ENCODE data around the gene ZFYVE9. TPM values are rescaled to one million over a fixed set of nuclear protein-coding genes. Genes with fewer than 3 reads are reported as not detected.

Gene ZFYVE9
- total and polyA plus RNA-seq, 2 of the 13 experiments (the other 11 are each of a cell fraction or from before 2014, with no cell fraction given): 9.2 to 19.8 TPM

GRCh38 chr1:52325786-52326185 is 183.9 kb downstream of the ZFYVE9 start:
- no peaks in the 10 kb centered on the region for H3K79me2 ChIP-seq (ENCODE audit: insufficient read depth, low read length)
- in situ Hi-C loops (cut with HindIII; ENCODE audit: extremely low pct_ligation_motif_present, low pct_unique_long_range_greater_than_20kb): no loop called here
- no peak for ATAC-seq
- no peak for TF ChIP-seq RERE (CRISPR knock-in tag; IDR thresholded peaks at IDR 0.05; ENCODE audit: low read depth)
- no peak for TF ChIP-seq ZMYM3 (CRISPR knock-in tag; IDR thresholded peaks at IDR 0.05)
- TF ChIP-seq RFXANK (CRISPR knock-in tag; IDR thresholded peaks at IDR 0.05): no peak
- TF ChIP-seq ZBTB46 (CRISPR knock-in tag; IDR thresholded peaks at IDR 0.05; ENCODE audit: borderline replicate concordance): no peak
- no peak for TF ChIP-seq TRIM24 (CRISPR knock-in tag; IDR thresholded peaks at IDR 0.05)
- no peak for TF ChIP-seq ZNF235 (CRISPR knock-in tag; IDR thresholded peaks at IDR 0.05; ENCODE audit: borderline replicate concordance)
- TF ChIP-seq, protein P1, sequence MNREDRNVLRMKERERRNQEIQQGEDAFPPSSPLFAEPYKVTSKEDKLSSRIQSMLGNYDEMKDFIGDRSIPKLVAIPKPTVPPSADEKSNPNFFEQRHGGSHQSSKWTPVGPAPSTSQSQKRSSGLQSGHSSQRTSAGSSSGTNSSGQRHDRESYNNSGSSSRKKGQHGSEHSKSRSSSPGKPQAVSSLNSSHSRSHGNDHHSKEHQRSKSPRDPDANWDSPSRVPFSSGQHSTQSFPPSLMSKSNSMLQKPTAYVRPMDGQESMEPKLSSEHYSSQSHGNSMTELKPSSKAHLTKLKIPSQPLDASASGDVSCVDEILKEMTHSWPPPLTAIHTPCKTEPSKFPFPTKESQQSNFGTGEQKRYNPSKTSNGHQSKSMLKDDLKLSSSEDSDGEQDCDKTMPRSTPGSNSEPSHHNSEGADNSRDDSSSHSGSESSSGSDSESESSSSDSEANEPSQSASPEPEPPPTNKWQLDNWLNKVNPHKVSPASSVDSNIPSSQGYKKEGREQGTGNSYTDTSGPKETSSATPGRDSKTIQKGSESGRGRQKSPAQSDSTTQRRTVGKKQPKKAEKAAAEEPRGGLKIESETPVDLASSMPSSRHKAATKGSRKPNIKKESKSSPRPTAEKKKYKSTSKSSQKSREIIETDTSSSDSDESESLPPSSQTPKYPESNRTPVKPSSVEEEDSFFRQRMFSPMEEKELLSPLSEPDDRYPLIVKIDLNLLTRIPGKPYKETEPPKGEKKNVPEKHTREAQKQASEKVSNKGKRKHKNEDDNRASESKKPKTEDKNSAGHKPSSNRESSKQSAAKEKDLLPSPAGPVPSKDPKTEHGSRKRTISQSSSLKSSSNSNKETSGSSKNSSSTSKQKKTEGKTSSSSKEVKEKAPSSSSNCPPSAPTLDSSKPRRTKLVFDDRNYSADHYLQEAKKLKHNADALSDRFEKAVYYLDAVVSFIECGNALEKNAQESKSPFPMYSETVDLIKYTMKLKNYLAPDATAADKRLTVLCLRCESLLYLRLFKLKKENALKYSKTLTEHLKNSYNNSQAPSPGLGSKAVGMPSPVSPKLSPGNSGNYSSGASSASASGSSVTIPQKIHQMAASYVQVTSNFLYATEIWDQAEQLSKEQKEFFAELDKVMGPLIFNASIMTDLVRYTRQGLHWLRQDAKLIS (CRISPR knock-in tag; IDR thresholded peaks at IDR 0.05): no peak
- TF ChIP-seq ZNF614 (CRISPR knock-in tag; IDR thresholded peaks at IDR 0.05; ENCODE audit: borderline replicate concordance): no peak
- no peak for TF ChIP-seq FOXJ3 (CRISPR knock-in tag; IDR thresholded peaks at IDR 0.05; ENCODE audit: borderline replicate concordance)
- TF ChIP-seq, protein P2, sequence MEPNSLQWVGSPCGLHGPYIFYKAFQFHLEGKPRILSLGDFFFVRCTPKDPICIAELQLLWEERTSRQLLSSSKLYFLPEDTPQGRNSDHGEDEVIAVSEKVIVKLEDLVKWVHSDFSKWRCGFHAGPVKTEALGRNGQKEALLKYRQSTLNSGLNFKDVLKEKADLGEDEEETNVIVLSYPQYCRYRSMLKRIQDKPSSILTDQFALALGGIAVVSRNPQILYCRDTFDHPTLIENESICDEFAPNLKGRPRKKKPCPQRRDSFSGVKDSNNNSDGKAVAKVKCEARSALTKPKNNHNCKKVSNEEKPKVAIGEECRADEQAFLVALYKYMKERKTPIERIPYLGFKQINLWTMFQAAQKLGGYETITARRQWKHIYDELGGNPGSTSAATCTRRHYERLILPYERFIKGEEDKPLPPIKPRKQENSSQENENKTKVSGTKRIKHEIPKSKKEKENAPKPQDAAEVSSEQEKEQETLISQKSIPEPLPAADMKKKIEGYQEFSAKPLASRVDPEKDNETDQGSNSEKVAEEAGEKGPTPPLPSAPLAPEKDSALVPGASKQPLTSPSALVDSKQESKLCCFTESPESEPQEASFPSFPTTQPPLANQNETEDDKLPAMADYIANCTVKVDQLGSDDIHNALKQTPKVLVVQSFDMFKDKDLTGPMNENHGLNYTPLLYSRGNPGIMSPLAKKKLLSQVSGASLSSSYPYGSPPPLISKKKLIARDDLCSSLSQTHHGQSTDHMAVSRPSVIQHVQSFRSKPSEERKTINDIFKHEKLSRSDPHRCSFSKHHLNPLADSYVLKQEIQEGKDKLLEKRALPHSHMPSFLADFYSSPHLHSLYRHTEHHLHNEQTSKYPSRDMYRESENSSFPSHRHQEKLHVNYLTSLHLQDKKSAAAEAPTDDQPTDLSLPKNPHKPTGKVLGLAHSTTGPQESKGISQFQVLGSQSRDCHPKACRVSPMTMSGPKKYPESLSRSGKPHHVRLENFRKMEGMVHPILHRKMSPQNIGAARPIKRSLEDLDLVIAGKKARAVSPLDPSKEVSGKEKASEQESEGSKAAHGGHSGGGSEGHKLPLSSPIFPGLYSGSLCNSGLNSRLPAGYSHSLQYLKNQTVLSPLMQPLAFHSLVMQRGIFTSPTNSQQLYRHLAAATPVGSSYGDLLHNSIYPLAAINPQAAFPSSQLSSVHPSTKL (CRISPR knock-in tag; IDR thresholded peaks at IDR 0.05): no peak

More at GRCh38 chr1:52325786-52326185, 183.9 kb downstream of the ZFYVE9 start:
- H3K36me3 ChIP-seq (replicated peaks in 1 of 2; ENCODE audit: control insufficient read depth in 1 of 2, insufficient read depth in 2 of 2, low read length in 2 of 2): no peaks in the 10 kb centered on the region
- no peak overlapping the region for H3K4me2 ChIP-seq (ENCODE audit: low read depth, low read length)
- peaks cover 17% of the 10 kb centered on the region for H3K4me1 ChIP-seq (ENCODE audit: insufficient read depth, low read length)
- POLR2A ChIA-PET: no interaction called here
- no peaks in the 10 kb centered on the region for H4K20me1 ChIP-seq (ENCODE audit: insufficient read depth, low read length)
- no peak overlapping the region for H3K9ac ChIP-seq (ENCODE audit: insufficient read depth, low read depth, low read length)
- BruUV-seq (replicated peaks): no TSS peak
- H3K4me3 ChIP-seq (replicated peaks in 1 of 3; ENCODE audit: insufficient read depth in 1 of 3, low read depth in 2 of 3, low read length in 3 of 3): no peak overlapping the region
- no peak for FAIRE-seq
- H3K9me3 ChIP-seq (ENCODE audit: low read length): no peaks in the 10 kb centered on the region
- intact Hi-C loops (cut with micrococcal nuclease; ENCODE audit: unreplicated experiment): no loop called here
- no peak overlapping the region for H2AFZ ChIP-seq (ENCODE audit: low read length)
- CTCF ChIA-PET (ENCODE audit: low intra/inter-chr PET ratio, low total read pairs): no interaction called here
- H3K27ac ChIP-seq (ENCODE audit: extremely low read length, insufficient read depth, low read length): no peak overlapping the region
- H3K27me3 ChIP-seq (ENCODE audit: control insufficient read depth in 1 of 2, insufficient read depth in 2 of 2, low read length in 2 of 2): no peaks in the 10 kb centered on the region
- no peak for DNase-seq (ENCODE audit: low spot score)
- 95% methylated on average over 5 of the region's 5 CpGs for WGBS (ENCODE audit: low lambda C conversion rate)

Data from HepG2 (cell line).